ENCODE measurements around the gene MAP2K5.

Gene MAP2K5

GRCh38 chr15:67785431-67785830 lies 242.9 kb downstream of the MAP2K5 start:
- no peak for DNase-seq

GRCh38 chr15:67786646-67787045 lies 244.1 kb downstream of the MAP2K5 start:
- DNase-seq: no peak

GRCh38 chr15:67788986-67789385 lies 246.5 kb downstream of the MAP2K5 start:
- DNase-seq: no peak

GRCh38 chr15:67790610-67791319 lies 248.3 kb downstream of the MAP2K5 start:
- no peak for DNase-seq

GRCh38 chr15:67792250-67792942 lies 249.9 kb downstream of the MAP2K5 start:
- DNase-seq: no peak

- DNase-seq: no peak
Observed at GRCh38 chr15:67794832-67795574, 252.5 kb downstream of the MAP2K5 start.

GRCh38 chr15:67796196-67797127 lies 254.0 kb downstream of the MAP2K5 start:
- DNase-seq: no peak

- DNase-seq: no peak
Observed at GRCh38 chr15:67799801-67800205, 257.3 kb downstream of the MAP2K5 start.

GRCh38 chr15:67801142-67801541 lies 258.6 kb downstream of the MAP2K5 start:
- no peak for DNase-seq

GRCh38 chr15:67801926-67802914 lies 259.7 kb downstream of the MAP2K5 start:
- DNase-seq: no peak

GRCh38 chr15:67803299-67803698 lies 260.8 kb downstream of the MAP2K5 start:
- no peak for DNase-seq

- no peak for DNase-seq
Observed at GRCh38 chr15:67803996-67804843, 261.7 kb downstream of the MAP2K5 start.

- no peak for DNase-seq
Observed at GRCh38 chr15:67805008-67805665, 262.6 kb downstream of the MAP2K5 start.

- no peak for DNase-seq
Observed at GRCh38 chr15:67805666-67806516, 263.4 kb downstream of the MAP2K5 start.

- no peak for DNase-seq
Observed at GRCh38 chr15:67806536-67806935, 264.0 kb downstream of the MAP2K5 start.

- DNase-seq: no peak
Observed at GRCh38 chr15:67807141-67807540, 264.6 kb downstream of the MAP2K5 start.

- no peak for DNase-seq
Observed at GRCh38 chr15:67807836-67808235, 265.3 kb downstream of the MAP2K5 start.

GRCh38 chr15:67808821-67809220 lies 266.3 kb downstream of the MAP2K5 start:
- DNase-seq: no peak

GRCh38 chr15:67809441-67809840 lies 266.9 kb downstream of the MAP2K5 start:
- no peak for DNase-seq

Measured in activated CD4-positive, CD25-positive, alpha-beta regulatory T cell treated with anti-CD3 and anti-CD28 coated beads, Interleukin-2, amount 50 U/mL, for 72 hours (primary cell).